NK-92 (cell line): Measurements from ENCODE around the gene ATXN1.
"Not testable (repeated sequence)": the region's sequence is repeated elsewhere in the genome, so short reads cannot be mapped to it uniquely, and the experiment has no call there.

Experiments
- DNase-seq: peaks from one replicate; lab custom pipeline; 2025; ENCODE audit not compliant: unreplicated experiment; lab: John Stamatoyannopoulos, UW

Gene ATXN1

DNA sequence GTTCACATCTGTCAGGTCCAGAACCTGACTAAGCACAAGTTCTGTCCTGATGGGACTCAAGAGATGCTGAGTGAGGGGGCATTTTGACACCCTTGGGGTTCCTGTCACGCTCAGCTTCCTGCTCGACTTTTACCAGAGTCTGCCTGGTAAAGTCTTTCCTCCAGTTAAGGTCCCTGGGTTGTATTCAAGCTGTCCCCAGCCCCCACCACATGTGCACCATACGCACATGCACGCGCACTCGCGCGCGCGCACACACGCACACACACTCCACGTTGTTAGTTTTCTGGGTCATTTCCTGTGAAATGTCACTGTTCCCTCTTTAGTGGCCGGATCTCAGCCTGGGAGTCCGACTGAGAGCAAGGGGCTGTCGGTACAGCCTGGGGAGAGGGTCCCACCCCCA lies 356.8 kb downstream of the ATXN1 start:
- no peak for DNase-seq

- no peak for DNase-seq
Observed at GRCh38 chr6:16403831-16404230, 357.4 kb downstream of the ATXN1 start.

DNA sequence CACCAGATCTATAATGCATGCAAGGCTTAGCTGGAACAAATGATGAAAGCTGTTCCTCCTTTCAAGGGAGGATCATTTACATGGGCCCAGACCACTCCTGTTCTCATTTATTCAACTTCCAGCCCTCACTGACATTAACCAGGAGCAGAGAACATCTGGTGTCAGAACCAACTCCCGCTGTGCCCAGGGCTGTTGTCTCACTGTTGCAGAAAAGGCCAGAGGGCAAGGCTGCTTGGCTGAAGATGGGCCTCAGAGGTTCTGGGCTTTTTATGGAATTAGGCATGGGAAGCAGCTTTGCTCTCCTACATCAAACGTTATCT lies 358.7 kb downstream of the ATXN1 start:
- DNase-seq: no peak

- DNase-seq: no peak
Observed at GRCh38 chr6:16400248-16400760, 361.0 kb downstream of the ATXN1 start.

- DNase-seq: no peak
Observed at GRCh38 chr6:16399695-16400094, 361.6 kb downstream of the ATXN1 start.

- DNase-seq: no peak
Observed at GRCh38 chr6:16399158-16399557, 362.1 kb downstream of the ATXN1 start.

GRCh38 chr6:16398587-16398986 lies 362.7 kb downstream of the ATXN1 start:
- DNase-seq: no peak

DNA sequence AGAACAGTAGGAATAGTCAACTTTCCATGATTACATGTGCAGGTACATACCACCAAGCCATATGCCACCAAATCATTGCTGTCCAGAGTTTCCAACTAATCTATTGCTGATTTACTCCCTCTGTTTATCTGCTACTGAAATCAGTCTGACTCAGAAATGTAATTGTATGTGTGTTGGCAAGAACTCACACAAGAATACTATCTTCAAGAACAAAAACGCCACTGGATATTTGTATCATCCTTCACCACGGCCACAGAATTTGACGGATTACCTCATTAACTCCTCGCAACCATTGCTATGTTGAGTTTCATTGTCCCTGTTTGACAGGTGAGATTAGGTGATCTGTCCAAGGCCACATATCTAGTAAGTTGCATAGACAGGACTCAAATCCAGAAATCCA lies 363.6 kb downstream of the ATXN1 start:
- no peak for DNase-seq

DNA sequence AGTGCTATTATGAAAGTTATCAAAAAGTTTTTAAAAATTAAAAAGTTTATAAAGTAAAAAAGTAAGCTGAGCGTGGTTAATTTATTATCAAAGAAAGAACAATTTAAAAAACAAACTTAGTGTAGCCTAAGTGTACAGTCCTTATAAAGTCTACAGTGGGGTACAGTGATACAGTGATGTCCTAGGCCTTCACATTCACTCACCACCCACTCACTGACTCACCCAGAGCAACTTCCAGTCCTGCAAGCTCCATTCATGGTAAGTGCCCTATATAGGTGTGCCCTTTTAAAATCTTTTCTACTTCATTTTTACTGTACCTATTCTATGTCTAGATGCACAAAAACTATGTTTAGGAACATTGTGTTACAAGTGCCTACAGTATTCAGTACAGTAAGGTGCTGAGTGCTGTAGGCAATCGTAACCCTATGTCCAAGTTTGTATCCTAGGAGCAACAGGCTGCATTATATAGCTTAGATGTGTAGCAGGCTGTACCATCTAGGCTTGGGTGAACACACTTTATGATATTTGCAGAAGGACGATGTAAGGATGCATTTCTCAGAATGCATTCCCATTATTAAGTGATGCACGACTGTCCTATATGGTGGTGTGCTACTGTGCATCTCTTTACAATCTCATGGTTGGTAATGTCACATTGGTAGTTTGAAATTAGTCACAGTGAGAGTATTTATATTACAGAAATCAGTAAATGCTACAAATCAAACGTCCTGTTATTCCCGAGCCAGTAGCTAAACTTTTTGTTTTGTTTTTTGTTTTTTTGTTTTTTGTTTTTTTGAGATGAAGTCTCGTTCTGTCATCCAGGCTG lies 364.6 kb downstream of the ATXN1 start:
- no peak for DNase-seq

GRCh38 chr6:16394632-16395031 lies 366.6 kb downstream of the ATXN1 start:
- no peak for DNase-seq

DNA sequence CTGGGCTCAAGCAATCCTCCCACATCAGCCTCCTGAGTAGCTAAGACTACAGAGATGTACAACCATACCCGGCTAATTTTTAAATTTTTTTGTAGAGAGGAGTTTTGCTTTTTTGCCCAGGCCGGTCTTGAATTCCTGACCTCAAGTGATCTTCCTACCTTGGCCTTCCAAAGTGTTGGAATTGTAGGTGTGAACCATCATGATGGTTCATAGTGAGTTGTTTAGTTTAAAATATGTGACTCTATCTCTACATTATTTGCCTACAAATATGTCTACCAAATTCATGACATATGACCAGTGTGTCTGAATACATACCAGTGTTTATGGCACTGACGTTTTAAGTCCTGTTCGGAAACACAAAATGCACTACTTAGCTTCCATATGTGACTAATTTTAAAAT lies 367.9 kb downstream of the ATXN1 start:
- DNase-seq: no peak

DNA sequence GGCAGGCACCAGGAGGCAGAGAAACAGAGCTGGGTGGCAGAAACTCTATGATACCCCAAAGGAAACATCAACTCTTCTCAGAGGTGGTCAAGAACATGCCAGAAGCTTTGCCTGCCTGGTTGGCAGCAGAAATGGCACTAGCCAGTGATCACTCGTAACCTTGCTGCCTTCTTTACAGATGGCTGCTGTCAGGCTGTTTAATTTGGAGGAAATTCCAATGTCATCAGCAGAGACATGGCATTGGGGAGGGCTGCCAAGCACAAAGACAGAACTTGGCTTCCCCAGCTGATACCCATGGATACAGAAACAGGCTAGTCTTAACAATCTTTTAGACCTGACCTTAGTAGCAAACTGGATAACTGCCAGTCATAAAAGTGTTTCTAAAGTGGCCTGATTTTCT lies 369.2 kb downstream of the ATXN1 start:
- DNase-seq: no peak

DNA sequence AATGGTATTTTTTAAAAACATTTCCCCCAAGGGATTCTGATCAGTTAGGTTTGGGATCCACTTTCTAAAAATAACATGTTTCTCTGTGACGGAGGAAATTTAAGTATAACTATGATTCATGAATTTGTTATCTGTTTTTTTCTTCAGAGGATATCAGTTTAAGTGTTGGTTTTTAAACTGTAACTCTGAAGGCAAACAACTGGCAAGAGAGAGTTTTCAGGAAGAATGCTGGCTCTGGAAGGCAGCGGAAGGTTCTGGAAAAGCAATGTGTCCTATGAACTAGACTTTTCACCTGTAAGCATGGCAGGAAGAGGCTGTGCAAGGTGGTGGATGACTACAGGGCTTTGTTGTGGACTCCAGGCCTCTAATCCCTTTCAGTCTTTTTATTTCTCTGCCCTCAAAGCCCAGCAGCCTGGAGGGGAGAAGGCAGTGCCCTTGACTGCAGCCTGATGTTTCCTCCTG lies 369.8 kb downstream of the ATXN1 start:
- DNase-seq: no peak

GRCh38 chr6:16390909-16391450 lies 370.3 kb downstream of the ATXN1 start:
- not testable (repeated sequence) for DNase-seq

DNA sequence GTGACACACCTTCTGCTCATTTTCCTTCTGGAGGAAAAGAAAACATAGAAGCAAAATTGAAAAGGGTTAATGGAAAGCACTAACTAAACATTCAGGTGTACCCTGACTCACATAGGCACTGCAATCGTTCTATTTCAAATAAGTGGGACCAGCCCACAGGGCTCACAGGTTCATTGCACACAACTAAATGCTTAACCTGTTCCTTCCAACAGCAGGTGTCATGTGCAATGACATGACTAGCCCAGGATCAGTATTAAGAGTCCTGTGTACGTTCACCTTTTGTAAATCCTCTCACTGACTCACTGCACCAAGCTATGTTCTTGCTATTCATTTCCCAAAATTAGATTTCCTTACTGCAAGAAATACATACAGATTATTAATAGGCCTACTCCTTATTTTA lies 371.6 kb downstream of the ATXN1 start:
- DNase-seq: no peak

- DNase-seq: no peak
Observed at GRCh38 chr6:16388488-16388887, 372.8 kb downstream of the ATXN1 start.

DNA sequence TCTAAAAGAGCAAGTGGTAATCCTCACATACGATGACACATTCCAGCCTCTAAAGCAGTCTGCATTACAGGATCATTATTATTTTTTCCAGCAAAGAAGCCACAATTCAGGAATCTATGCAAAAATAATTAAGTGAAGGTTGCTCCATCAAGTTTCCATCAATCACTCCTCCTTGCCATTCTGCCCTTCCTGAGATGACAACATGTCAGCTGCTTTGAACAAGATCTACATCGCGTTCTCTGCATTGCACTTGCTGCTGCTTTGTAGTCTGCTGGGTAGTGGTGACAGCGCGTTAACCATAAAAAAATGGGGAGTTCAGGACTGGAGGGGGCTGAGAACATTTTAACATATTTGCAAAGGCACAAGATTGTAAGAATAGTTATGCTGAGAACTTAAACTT lies 375.2 kb downstream of the ATXN1 start:
- DNase-seq: no peak

DNA sequence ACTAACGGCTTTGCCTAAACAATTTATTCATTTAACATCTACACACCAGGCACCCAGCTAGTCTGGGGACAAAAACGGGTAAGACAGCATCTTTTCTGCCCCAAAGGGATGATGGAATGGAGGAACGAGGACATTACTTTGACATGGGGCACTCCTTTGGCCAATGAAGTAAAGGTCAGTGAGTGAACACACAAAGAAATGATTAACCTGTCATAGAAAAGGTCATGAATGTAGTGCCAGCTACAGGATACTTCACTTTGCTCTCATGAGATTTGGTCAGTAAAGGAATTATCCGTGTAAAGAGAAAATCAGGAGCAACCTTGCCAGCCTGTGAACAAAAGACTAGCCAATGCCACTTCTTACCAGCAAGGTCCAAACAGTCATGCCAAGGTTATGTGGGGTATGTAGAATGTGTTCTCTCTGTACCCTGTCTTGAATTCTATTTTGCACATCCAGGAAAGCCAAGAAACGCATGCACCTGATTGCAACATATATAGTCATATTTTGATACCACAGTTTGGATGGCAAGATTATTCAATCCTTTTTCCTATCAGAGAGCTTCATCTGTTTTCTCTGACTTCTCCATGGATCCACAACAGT lies 377.6 kb downstream of the ATXN1 start:
- no peak for DNase-seq

DNA sequence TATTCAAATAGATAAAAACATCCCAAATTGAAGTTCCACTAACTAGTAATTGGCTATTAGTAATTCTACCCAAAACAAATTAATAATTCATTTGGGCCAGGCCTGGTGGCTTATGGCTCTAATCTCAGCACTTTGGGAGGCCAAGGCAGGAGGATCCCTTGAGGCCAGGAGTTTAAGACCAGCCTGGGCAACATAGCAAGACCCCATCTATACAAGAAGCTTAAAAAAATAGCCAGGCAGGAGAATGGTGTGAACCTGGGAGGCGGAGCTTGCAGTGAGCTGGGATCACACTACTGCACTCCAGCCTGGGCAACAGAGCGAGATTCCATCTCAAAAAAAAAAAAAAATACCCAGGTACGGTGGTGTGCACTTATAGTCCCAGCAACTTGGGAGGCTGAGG lies 379.3 kb downstream of the ATXN1 start:
- not testable (repeated sequence) for DNase-seq

- DNase-seq: no peak
Observed at GRCh38 chr6:16380220-16380809, 380.9 kb downstream of the ATXN1 start.

DNA sequence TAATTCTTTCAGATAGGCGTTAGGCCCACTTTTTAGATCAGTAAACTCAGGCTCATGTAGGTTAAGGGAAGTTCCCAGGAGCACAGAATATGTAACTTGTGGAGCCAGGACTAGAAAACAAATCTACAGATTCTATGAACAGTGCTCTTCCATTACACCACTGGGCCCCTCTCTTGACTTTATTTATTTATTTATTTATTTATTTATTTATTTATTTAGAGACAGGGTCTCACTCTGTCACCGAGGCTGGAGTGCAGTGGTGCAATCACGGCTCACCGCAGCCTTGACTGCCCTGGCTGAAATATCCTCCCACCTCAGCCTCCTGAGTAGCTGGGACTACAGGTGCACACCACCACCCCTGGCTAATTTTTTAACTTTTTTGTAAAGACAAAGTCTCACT lies 382.9 kb downstream of the ATXN1 start:
- not testable (repeated sequence) for DNase-seq

GRCh38 chr6:16377470-16377869 lies 383.8 kb downstream of the ATXN1 start:
- DNase-seq: no peak
